ENCODE measurements around the gene MYO1E.
"Not testable (repeated sequence)": the region's sequence is repeated elsewhere in the genome, so short reads cannot be mapped to it uniquely, and the experiment has no call there.

MYO1E gene

DNA sequence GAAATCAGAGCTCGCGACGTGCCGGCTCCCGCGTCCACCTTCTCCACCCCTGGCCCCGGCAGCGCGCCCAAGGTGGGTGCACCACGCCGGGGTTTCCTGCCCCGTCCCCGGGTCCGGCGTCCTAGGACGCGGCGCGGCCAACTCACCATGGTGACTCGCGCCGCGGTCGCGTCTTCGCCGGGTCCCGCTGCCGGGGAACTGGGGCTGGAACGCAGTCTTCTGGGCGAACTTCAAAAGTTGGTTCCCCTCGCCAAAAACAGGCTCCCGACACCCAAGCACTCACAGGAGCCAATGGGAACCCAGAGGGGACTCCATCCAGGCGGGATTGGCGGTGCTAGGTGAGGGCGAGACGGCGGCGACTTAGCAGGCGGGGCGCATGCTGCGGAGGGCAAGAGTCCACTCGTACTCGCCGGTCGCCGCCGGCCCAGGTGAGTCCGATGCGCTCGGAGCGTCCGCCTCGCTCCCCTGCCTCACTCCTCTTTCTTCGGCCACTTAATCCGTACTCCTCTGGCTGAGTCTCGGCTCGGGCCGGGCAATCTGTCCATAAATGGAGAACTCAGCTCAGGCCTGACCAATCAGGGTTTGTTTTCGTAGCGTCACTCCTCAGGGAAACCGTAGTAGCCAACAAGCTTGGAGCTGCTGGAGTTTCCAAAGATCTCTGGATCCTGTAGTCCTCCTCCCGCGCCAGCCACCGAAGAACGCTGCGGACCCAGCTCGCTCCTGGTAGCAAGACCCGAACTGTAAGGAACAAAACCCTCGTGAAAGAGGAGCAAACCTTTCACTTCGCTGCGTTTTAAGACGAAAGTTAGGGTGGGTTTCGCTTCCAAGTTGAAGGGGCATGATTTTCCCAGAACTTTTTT is at the start of gene MYO1E:
Gene MYO1E (minus strand): TSS at position 520 of the 860 bp plus-strand sequence. CDS start 371 bp downstream, at position 149.
- DNase-seq (ENCODE audit: low read depth in 2 of 2): peak; percentile 13 to 33

GRCh38 chr15:59420986-59421618 is 48.4 kb upstream of the MYO1E start:
- no peak for DNase-seq (ENCODE audit: low read depth in 2 of 2)

GRCh38 chr15:59420108-59420507 is 47.4 kb upstream of the MYO1E start:
- DNase-seq (ENCODE audit: low read depth in 2 of 2): no peak

- no peak for DNase-seq (ENCODE audit: low read depth in 2 of 2)
Measured at GRCh38 chr15:59419170-59419569, 46.5 kb upstream of the MYO1E start.

DNA sequence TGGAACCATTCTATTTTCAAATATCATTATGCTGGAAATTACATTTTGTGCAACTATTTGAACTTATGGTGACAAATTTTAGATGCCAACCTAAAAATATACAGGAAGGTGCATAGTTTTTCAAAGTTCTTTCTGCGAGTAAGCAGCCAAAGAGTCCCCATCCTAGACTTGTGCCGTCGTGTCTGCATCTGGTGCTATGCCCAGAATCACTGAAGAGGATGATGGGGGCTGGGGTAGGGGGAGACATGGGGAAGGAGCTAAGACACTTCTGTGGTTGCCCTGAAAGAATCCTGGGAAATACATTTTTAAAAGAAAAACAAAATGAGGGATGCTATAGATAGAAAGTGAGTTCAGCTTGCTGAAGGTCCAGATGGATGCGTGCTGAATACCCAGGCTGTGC is 44.1 kb upstream of the MYO1E start:
- DNase-seq (ENCODE audit: low read depth in 2 of 2): no peak

- DNase-seq (ENCODE audit: low read depth in 2 of 2): no peak
Measured at GRCh38 chr15:59413577-59413976, 40.9 kb upstream of the MYO1E start.

GRCh38 chr15:59410391-59410896 is 37.8 kb upstream of the MYO1E start:
- no peak for DNase-seq (ENCODE audit: low read depth in 2 of 2)

- no peak for DNase-seq (ENCODE audit: low read depth in 2 of 2)
Measured at GRCh38 chr15:59407946-59408345, 35.3 kb upstream of the MYO1E start.

DNA sequence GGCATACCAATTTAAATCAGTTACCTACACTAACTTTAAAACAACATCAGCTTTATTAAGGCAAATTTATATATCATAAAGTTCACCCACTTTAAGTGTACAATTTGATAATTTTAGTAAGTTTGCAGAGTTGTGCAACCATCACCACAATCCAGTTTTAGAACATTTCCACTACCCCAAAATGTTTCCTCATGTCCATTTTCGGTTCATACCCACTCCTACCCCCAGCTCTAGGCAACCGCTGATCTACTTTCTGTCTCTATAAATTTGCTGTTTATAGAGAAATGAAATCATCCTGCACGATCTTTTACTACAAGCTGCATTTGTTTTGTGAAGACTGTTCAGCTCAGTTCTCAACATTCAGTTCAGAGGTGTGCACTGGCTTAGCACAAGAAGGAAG is 33.8 kb upstream of the MYO1E start:
- no peak for DNase-seq (ENCODE audit: low read depth in 2 of 2)

GRCh38 chr15:59405079-59405478 is 32.4 kb upstream of the MYO1E start:
- no peak for DNase-seq (ENCODE audit: low read depth in 2 of 2)

DNA sequence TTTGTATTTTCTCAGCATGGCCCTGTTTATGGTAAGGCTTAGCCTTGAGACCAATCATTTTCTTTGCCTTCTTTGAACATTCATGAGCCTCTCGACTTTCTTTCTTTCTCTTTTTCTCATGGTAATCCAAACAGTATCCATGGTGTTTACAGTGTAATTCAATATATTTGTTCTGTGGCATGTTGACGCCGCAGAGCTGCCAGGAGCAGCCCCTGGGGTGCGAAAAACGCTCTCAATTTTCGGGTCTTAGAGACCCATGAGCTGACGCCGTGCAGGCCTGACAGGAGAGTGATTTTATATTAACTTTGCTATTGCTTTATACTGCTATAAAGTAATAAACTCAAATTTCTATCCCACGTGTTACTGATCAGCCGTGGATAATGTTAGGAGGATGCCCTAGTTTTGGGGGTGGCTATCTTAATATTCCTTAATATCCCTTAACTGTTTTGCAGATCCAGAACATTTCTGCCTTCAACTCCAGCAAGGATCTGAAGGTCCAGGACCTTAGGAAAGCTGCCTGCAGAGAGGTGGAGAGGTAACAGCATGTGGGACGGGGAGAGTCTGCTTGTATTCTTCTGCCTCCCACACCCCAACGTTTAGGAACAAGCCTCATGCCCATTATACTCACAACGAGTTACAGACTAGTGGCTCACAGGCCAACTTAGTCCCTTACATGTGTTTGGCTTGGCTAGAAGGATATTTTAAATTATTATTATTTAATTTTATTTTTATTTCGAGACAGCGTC is 29.3 kb upstream of the MYO1E start:
- no peak for DNase-seq (ENCODE audit: low read depth in 2 of 2)

GRCh38 chr15:59401051-59401823 is 28.6 kb upstream of the MYO1E start:
- DNase-seq (ENCODE audit: low read depth in 2 of 2): not testable (repeated sequence)

GRCh38 chr15:59400103-59400813 is 27.6 kb upstream of the MYO1E start:
- no peak for DNase-seq (ENCODE audit: low read depth in 2 of 2)

DNA sequence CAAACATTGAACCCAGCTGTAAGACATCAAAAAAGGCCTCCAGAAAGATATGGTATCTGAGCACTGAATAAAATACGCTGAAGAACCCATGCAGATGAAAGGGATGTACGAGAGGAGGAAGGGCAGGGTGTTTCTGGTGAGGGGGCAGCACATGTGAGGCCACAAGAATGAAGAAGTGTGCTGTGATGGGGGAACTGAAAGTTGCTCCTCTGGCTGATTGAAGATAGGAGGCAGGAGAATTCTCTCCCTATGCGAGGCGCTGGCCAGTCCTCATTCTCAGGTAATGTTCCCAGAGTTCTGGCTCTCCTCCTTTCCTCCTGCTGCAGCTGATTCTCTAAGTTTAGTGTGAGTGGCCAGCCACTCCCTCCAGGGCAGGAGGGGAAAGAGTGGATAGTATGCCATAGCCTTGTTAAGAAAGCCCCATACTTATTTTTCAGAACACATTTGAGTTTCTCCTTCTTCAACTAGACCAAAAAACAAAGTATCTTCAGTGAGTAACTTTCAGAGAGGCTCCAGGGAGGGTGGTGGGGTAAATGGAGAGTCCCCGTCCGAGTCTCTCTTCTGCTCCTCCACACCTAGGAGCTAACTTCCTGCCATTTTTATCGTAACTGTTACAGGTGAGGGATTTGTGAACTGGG is 26.9 kb upstream of the MYO1E start:
- DNase-seq (ENCODE audit: low read depth in 2 of 2): no peak

- DNase-seq (ENCODE audit: low read depth in 2 of 2): no peak
Measured at GRCh38 chr15:59398220-59398619, 25.5 kb upstream of the MYO1E start.

DNA sequence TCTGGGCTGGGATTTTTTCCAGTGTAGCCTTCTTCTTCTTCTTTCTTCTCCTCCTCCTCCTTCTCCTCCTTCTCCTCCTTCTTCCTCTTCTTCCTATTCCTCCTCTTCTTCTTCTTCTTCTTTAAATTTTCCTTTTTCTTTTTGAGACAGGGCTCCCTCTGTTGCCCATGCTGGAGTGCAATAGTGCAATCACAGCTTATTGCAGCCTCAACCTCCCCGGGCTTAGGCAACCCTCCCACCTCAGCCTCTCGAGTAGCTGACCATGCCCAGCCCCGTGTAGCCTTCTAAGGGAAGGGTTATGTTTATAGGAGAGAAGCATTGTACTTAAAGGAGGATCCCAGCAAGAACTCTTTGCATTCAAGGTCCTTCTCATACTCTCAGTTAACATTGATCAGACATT is 24.0 kb upstream of the MYO1E start:
- DNase-seq (ENCODE audit: low read depth in 2 of 2): no peak

- DNase-seq (ENCODE audit: low read depth in 2 of 2): no peak
Measured at GRCh38 chr15:59396211-59396610, 23.5 kb upstream of the MYO1E start.

GRCh38 chr15:59394166-59394661 is 21.5 kb upstream of the MYO1E start:
- DNase-seq (ENCODE audit: low read depth in 2 of 2): no peak

DNA sequence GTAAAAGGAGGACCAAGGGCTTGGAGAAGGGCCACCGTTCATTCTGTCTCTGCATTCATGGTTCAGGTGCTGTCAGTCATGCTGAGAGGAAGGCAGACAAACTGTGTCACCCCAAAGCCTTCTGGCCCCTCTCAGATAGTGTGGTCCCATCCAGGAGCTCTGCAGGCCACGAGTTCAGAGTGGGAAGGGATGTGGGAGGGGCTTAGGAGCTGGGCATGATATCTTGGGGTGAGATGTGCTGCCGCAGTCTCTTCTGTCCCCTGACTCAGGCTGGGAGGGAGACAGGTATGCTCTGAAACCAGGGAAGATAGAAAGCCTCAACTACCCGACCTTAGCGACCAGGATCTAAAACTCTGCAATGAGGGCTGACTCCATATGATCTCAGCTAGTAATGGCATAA is 19.6 kb upstream of the MYO1E start:
- DNase-seq (ENCODE audit: low read depth in 2 of 2): no peak

- DNase-seq (ENCODE audit: low read depth in 2 of 2): no peak
Measured at GRCh38 chr15:59388670-59389069, 16.0 kb upstream of the MYO1E start.
